Measurements from ENCODE around the gene DPYD. TPM values are rescaled to one million over a fixed set of nuclear protein-coding genes. Genes with fewer than 3 reads are reported as not detected.

The DPYD gene
- polyA plus RNA-seq, 1 of the 3 experiments (the other 2 are of a cell fraction): 23.0 TPM

DNA sequence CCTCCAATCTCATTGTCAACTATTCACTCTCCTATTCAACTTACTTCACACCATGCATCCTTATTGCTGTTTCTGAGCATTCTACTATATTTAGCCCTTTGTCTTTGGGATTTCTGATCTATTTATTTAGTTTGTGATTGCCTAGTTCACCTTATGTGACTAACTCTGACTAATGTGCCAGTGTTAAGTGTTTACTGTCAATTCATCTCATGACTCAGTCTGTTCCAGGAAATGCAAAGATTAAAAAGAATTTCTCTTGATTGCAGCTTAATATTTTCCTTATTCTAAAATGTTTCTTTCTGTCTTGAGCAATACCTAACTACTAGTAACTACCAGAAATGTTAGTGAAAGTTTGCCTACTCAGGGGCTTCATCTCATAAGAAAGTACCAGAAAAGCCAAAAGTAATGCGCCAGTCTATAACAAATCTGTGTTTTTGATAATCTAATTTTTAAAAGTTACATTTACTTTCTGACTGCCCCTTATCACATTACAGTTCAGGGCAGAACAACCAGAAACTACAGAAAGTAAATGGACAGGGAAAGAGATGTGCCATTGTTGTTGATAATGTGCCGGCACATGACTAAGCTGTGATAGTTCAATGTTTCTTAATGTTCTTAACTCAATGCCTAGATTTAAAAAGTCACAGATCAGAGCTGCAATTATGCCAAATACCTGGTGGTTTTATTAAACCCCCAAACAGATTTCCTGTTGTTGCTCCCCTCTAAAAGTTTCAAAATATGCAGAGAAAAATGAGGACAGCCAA, 642.8 kb downstream of the DPYD start:
- POLR2A ChIA-PET: no interaction called here
- H3K36me3 ChIP-seq (replicated peaks in 1 of 2; ENCODE audit: control insufficient read depth in 1 of 2, insufficient read depth in 2 of 2, low read length in 1 of 2): peaks cover 0 to 16% of the 10 kb centered on the region in 2 experiments
- no peaks in the 10 kb centered on the region for H3K9me3 ChIP-seq
- H3K79me2 ChIP-seq (ENCODE audit: insufficient read depth): no peaks in the 10 kb centered on the region
- no peaks in the 10 kb centered on the region for H4K20me1 ChIP-seq (ENCODE audit: insufficient read depth)
- H3K4me2 ChIP-seq: no peak overlapping the region
- 65% methylated on average over 2 of the region's 2 CpGs for WGBS (ENCODE audit: low lambda C conversion rate)
- H3K27me3 ChIP-seq (ENCODE audit: insufficient read depth): no peaks in the 10 kb centered on the region
- peaks cover 0 to 4% of the 10 kb centered on the region in 2 experiments; a peak in 2 of 4 replicates for H3K4me1 ChIP-seq (ENCODE audit: control insufficient read depth in 1 of 2, insufficient read depth in 2 of 2, low read depth in 1 of 2, low read length in 1 of 2)
- CTCF ChIA-PET: interaction anchor here (1.5 to 1.6 kb wide), 2 partner anchors 14 to 457 kb away, joined by 3 read pairs; no protein-coding TSS in a partner anchor
- no peaks in the 10 kb centered on the region for H3K9me2 ChIP-seq
- H3K27ac ChIP-seq (ENCODE audit: low read depth in 2 of 2, low read length in 1 of 2): peak overlapping the region; percentile 41 to 65; a peak in 3 of 4 replicates
- H3K4me3 ChIP-seq (ENCODE audit: low read depth in 2 of 2, low read length in 1 of 2): no peak overlapping the region
- peaks cover 14% of the 10 kb centered on the region for H3F3A ChIP-seq (replicated peaks; ENCODE audit: insufficient read depth)
- no peak overlapping the region for H3K9ac ChIP-seq
- DNase-seq: no peak
- no peak overlapping the region for H2AFZ ChIP-seq (ENCODE audit: low read depth)
- TF ChIP-seq, protein P1, sequence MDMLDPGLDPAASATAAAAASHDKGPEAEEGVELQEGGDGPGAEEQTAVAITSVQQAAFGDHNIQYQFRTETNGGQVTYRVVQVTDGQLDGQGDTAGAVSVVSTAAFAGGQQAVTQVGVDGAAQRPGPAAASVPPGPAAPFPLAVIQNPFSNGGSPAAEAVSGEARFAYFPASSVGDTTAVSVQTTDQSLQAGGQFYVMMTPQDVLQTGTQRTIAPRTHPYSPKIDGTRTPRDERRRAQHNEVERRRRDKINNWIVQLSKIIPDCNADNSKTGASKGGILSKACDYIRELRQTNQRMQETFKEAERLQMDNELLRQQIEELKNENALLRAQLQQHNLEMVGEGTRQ (IDR thresholded peaks at IDR 0.05; ENCODE audit: borderline replicate concordance, low read depth, low read length): no peak
- no peak for TF ChIP-seq TEAD4 (IDR thresholded peaks at IDR 0.05; ENCODE audit: borderline replicate concordance, insufficient read depth)
- no peak for TF ChIP-seq TAF1 (IDR thresholded peaks at IDR 0.05; ENCODE audit: borderline replicate concordance, low read depth, low read length)
- TF ChIP-seq, protein P2, sequence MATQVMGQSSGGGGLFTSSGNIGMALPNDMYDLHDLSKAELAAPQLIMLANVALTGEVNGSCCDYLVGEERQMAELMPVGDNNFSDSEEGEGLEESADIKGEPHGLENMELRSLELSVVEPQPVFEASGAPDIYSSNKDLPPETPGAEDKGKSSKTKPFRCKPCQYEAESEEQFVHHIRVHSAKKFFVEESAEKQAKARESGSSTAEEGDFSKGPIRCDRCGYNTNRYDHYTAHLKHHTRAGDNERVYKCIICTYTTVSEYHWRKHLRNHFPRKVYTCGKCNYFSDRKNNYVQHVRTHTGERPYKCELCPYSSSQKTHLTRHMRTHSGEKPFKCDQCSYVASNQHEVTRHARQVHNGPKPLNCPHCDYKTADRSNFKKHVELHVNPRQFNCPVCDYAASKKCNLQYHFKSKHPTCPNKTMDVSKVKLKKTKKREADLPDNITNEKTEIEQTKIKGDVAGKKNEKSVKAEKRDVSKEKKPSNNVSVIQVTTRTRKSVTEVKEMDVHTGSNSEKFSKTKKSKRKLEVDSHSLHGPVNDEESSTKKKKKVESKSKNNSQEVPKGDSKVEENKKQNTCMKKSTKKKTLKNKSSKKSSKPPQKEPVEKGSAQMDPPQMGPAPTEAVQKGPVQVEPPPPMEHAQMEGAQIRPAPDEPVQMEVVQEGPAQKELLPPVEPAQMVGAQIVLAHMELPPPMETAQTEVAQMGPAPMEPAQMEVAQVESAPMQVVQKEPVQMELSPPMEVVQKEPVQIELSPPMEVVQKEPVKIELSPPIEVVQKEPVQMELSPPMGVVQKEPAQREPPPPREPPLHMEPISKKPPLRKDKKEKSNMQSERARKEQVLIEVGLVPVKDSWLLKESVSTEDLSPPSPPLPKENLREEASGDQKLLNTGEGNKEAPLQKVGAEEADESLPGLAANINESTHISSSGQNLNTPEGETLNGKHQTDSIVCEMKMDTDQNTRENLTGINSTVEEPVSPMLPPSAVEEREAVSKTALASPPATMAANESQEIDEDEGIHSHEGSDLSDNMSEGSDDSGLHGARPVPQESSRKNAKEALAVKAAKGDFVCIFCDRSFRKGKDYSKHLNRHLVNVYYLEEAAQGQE (IDR thresholded peaks at IDR 0.05; ENCODE audit: low read depth, low read length): no peak
- TF ChIP-seq FOXM1 (IDR thresholded peaks at IDR 0.05; ENCODE audit: low read depth): no peak
- TF ChIP-seq EP300 (IDR thresholded peaks at IDR 0.05; ENCODE audit: borderline replicate concordance in 1 of 2, low read depth in 1 of 2, low read length in 1 of 2): peak in 1 of 2 experiments; percentile 61; a peak in 1 of 4 replicates
- 0 out of 2 replicates have a peak, but pooled peaks have one; percentile 17 for TF ChIP-seq NFIC (IDR thresholded peaks at IDR 0.05; ENCODE audit: borderline replicate concordance)
- no peak for TF ChIP-seq MXI1 (IDR thresholded peaks at IDR 0.05; ENCODE audit: low read depth, low read length)
- TF ChIP-seq FOSL2 (IDR thresholded peaks at IDR 0.05; ENCODE audit: borderline replicate concordance, low read depth): peak; percentile 84; the same call in 1 of the 2 replicates
- TF ChIP-seq NRF1 (IDR thresholded peaks at IDR 0.05; ENCODE audit: low read depth, low read length): no peak
- peak; percentile 73 for TF ChIP-seq JUND (IDR thresholded peaks at IDR 0.05)
- no peak for TF ChIP-seq RFX5 (IDR thresholded peaks at IDR 0.05; ENCODE audit: low read length)
- no peak for TF ChIP-seq SMC3 (IDR thresholded peaks at IDR 0.05; ENCODE audit: low read depth, low read length)
- TF ChIP-seq FOXJ3 (CRISPR knock-in tag; IDR thresholded peaks at IDR 0.05): no peak
- peak; percentile 36; the same call in 1 of the 2 replicates for TF ChIP-seq MEF2A (IDR thresholded peaks at IDR 0.05; ENCODE audit: borderline replicate concordance, low read depth)
- TF ChIP-seq, protein P3, sequence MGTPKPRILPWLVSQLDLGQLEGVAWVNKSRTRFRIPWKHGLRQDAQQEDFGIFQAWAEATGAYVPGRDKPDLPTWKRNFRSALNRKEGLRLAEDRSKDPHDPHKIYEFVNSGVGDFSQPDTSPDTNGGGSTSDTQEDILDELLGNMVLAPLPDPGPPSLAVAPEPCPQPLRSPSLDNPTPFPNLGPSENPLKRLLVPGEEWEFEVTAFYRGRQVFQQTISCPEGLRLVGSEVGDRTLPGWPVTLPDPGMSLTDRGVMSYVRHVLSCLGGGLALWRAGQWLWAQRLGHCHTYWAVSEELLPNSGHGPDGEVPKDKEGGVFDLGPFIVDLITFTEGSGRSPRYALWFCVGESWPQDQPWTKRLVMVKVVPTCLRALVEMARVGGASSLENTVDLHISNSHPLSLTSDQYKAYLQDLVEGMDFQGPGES (IDR thresholded peaks at IDR 0.05; ENCODE audit: low read depth, low read length): no peak
- TF ChIP-seq, protein P4, sequence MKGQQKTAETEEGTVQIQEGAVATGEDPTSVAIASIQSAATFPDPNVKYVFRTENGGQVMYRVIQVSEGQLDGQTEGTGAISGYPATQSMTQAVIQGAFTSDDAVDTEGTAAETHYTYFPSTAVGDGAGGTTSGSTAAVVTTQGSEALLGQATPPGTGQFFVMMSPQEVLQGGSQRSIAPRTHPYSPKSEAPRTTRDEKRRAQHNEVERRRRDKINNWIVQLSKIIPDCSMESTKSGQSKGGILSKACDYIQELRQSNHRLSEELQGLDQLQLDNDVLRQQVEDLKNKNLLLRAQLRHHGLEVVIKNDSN (IDR thresholded peaks at IDR 0.05; ENCODE audit: borderline replicate concordance, low read depth): no peak
- TF ChIP-seq RCOR1 (IDR thresholded peaks at IDR 0.05; ENCODE audit: low read length): no peak
- peak; percentile 54; the same call in 1 of the 2 replicates for TF ChIP-seq POLR2AphosphoS5 (IDR thresholded peaks at IDR 0.05; ENCODE audit: low read depth, low read length)
- TF ChIP-seq, protein P5, sequence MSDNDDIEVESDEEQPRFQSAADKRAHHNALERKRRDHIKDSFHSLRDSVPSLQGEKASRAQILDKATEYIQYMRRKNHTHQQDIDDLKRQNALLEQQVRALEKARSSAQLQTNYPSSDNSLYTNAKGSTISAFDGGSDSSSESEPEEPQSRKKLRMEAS (IDR thresholded peaks at IDR 0.05; ENCODE audit: low read depth): no peak
- TF ChIP-seq, protein P6, sequence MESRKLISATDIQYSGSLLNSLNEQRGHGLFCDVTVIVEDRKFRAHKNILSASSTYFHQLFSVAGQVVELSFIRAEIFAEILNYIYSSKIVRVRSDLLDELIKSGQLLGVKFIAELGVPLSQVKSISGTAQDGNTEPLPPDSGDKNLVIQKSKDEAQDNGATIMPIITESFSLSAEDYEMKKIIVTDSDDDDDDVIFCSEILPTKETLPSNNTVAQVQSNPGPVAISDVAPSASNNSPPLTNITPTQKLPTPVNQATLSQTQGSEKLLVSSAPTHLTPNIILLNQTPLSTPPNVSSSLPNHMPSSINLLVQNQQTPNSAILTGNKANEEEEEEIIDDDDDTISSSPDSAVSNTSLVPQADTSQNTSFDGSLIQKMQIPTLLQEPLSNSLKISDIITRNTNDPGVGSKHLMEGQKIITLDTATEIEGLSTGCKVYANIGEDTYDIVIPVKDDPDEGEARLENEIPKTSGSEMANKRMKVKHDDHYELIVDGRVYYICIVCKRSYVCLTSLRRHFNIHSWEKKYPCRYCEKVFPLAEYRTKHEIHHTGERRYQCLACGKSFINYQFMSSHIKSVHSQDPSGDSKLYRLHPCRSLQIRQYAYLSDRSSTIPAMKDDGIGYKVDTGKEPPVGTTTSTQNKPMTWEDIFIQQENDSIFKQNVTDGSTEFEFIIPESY (IDR thresholded peaks at IDR 0.05; ENCODE audit: borderline replicate concordance, low read depth): no peak
